Adrenal gland (tissue), 5 donors: ENCODE results near the gene RFC2.

Experiments
- POLR2A ChIP-seq, 2 donors: fragments of 450-650 bp; IDR thresholded peaks; one replicate each; pipeline ENCODE4 v1.6.1; 2017; ENCODE audit warnings: antibody characterized with exemption in 2 of 2, mild to moderate bottlenecking in 2 of 2, moderate library complexity in 1 of 2
- TF ChIP-seq, protein P1 (sequence below), 6 experiments: fragments of 450-650 bp in 4 of 6; fragments of 200-600 bp in 2 of 6; sonication (generic) in 1 of 6; IDR thresholded peaks; 1 replicate in 5 of 6; 2 replicates in 1 of 6; pipeline versions ENCODE4 v1.5.1 to v1.8.0; 2016 to 2021; ENCODE audit warnings: antibody characterized with exemption in 6 of 6, mild to moderate bottlenecking in 2 of 6, moderate library complexity in 1 of 6
- donor health status: DM: no; HTN: no; CAD: no.

DNA sequence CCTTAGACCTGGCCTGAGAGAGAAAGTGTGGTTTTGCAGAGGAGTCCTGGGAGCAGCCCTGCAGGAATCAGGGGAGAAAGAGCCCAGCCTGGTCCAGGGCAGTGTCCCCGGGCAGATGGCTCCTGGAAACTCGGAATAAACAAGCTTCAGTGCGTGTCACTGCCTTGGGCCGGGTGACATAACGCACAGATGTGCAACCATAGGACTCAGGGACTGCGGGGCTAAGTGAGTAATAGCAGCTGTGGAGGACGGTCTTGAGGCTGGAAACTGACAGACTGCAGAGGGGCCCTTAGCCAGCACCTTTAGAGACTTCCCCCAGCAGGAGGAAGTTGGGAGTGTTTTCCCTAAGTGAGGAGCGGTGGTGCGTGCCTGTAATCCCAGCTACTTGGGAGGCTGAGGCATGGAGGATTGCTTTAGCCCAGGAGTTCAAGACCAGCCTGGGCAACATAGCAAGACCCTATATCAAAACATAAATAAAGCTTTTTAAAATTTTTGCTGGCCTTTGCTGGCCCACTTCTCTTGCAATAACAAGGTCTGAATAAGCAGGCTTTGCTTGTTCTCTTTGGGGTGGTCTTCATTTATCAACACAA lies 29.8 kb upstream of the RFC2 start:
- TF ChIP-seq, protein P1, sequence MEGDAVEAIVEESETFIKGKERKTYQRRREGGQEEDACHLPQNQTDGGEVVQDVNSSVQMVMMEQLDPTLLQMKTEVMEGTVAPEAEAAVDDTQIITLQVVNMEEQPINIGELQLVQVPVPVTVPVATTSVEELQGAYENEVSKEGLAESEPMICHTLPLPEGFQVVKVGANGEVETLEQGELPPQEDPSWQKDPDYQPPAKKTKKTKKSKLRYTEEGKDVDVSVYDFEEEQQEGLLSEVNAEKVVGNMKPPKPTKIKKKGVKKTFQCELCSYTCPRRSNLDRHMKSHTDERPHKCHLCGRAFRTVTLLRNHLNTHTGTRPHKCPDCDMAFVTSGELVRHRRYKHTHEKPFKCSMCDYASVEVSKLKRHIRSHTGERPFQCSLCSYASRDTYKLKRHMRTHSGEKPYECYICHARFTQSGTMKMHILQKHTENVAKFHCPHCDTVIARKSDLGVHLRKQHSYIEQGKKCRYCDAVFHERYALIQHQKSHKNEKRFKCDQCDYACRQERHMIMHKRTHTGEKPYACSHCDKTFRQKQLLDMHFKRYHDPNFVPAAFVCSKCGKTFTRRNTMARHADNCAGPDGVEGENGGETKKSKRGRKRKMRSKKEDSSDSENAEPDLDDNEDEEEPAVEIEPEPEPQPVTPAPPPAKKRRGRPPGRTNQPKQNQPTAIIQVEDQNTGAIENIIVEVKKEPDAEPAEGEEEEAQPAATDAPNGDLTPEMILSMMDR (IDR thresholded peaks at IDR 0.05): no peak
- TF ChIP-seq POLR2A (IDR thresholded peaks at IDR 0.05): no peak
